HAP-1 (cell line): ENCODE data around the gene ADGB.

Experiments used
- DNase-seq, 2 experiments: peaks; one replicate each; pipeline ENCODE4 v3.0.0-alpha.2; 2016 to 2020; ENCODE audit warnings: low spot score in 2 of 2
- H3K27me3 ChIP-seq: fragments of 250-450 bp; sonication (Bioruptor Pico); 2 replicates; pipeline ENCODE4 v1.5.1; 2020; ENCODE audit warnings: low read depth, mild to moderate bottlenecking, moderate library complexity
- H3K36me3 ChIP-seq: fragments of 250-450 bp; sonication (Bioruptor Pico); replicated peaks from 2 replicates; pipeline ENCODE4 v1.5.1; 2020; ENCODE audit warnings: mild to moderate bottlenecking
- H3K4me1 ChIP-seq: fragments of 250-450 bp; sonication (Bioruptor Pico); 2 replicates; pipeline ENCODE4 v1.5.1; 2020; ENCODE audit warnings: mild to moderate bottlenecking
- H3K4me3 ChIP-seq: fragments of 250-450 bp; sonication (Bioruptor Pico); 2 replicates; pipeline ENCODE4 v1.5.1; 2020; ENCODE audit warnings: mild to moderate bottlenecking, moderate library complexity
- H3K9me3 ChIP-seq: fragments of 250-450 bp; sonication (Bioruptor Pico); 2 replicates; pipeline ENCODE4 v1.5.1; 2020; ENCODE audit warnings: mild to moderate bottlenecking, moderate library complexity
- in situ Hi-C: fragments of 300-500 bp; cut with MboI; formaldehyde crosslinking; loops from 3 replicates; pipeline ENCODE4 v1.14.3; 2020; ENCODE audit warnings: low sequenced_read_pairs, inconsistent platforms, mixed read lengths

The ADGB gene

GRCh38 chr6:146719387-146719786, 120.6 kb downstream of the ADGB start:
- H3K27me3 ChIP-seq = no peaks in the 10 kb centered on the region
- no peaks in the 10 kb centered on the region for H3K9me3 ChIP-seq
- H3K4me3 ChIP-seq = no peak overlapping the region
- no peaks in the 10 kb centered on the region for H3K4me1 ChIP-seq
- no peak for DNase-seq
- in situ Hi-C loops = no loop called here
- H3K36me3 ChIP-seq = no peaks in the 10 kb centered on the region

- H3K9me3 ChIP-seq = no peaks in the 10 kb centered on the region
- H3K4me3 ChIP-seq = no peak overlapping the region
- in situ Hi-C loops = no loop called here
- H3K36me3 ChIP-seq = no peaks in the 10 kb centered on the region
- no peaks in the 10 kb centered on the region for H3K4me1 ChIP-seq
- no peaks in the 10 kb centered on the region for H3K27me3 ChIP-seq
- no peak for DNase-seq
These were observed 140.9 kb downstream of the ADGB start for GRCh38 chr6:146739696-146740095.

GRCh38 chr6:146741609-146742008, 142.8 kb downstream of the ADGB start:
- no peaks in the 10 kb centered on the region for H3K4me1 ChIP-seq
- H3K4me3 ChIP-seq = no peak overlapping the region
- in situ Hi-C loops = no loop called here
- H3K27me3 ChIP-seq = no peaks in the 10 kb centered on the region
- H3K9me3 ChIP-seq = no peaks in the 10 kb centered on the region
- H3K36me3 ChIP-seq = no peaks in the 10 kb centered on the region
- DNase-seq = no peak

- Histone ChIP-seq H3K36me3 (no peaks in the 10 kb centered on the region), H3K27me3 (peaks cover 2% of the 10 kb centered on the region; the same call in 1 of the 2 replicates), H3K4me1 (no peaks in the 10 kb centered on the region), H3K4me3 (no peak overlapping the region), H3K9me3 (no peaks in the 10 kb centered on the region)
- in situ Hi-C loops = no loop called here
- DNase-seq = no peak
These were observed 154.5 kb downstream of the ADGB start for GRCh38 chr6:146753306-146753705.

GRCh38 chr6:146767632-146768031, 168.9 kb downstream of the ADGB start:
- Histone ChIP-seq H3K27me3 (peaks cover 10% of the 10 kb centered on the region), H3K36me3 (no peaks in the 10 kb centered on the region), H3K4me1 (no peaks in the 10 kb centered on the region), H3K4me3 (no peak overlapping the region), H3K9me3 (no peaks in the 10 kb centered on the region)
- in situ Hi-C loops = no loop called here
- no peak for DNase-seq

- Histone ChIP-seq H3K4me3 (no peak overlapping the region), H3K36me3 (no peaks in the 10 kb centered on the region), H3K4me1 (no peaks in the 10 kb centered on the region), H3K9me3 (no peaks in the 10 kb centered on the region), H3K27me3 (peaks cover 10% of the 10 kb centered on the region)
- in situ Hi-C loops = no loop called here
- DNase-seq = no peak
These were observed 169.9 kb downstream of the ADGB start for GRCh38 chr6:146768722-146769121.

- H3K27me3 ChIP-seq = peaks cover 10% of the 10 kb centered on the region
- in situ Hi-C loops = no loop called here
- no peaks in the 10 kb centered on the region for H3K9me3 ChIP-seq
- H3K4me1 ChIP-seq = no peaks in the 10 kb centered on the region
- no peaks in the 10 kb centered on the region for H3K36me3 ChIP-seq
- DNase-seq = no peak
- no peak overlapping the region for H3K4me3 ChIP-seq
These were observed 171.6 kb downstream of the ADGB start for GRCh38 chr6:146770275-146770964.

- no peaks in the 10 kb centered on the region for H3K36me3 ChIP-seq
- H3K4me1 ChIP-seq = no peaks in the 10 kb centered on the region
- H3K9me3 ChIP-seq = no peaks in the 10 kb centered on the region
- H3K27me3 ChIP-seq = peaks cover 10% of the 10 kb centered on the region
- DNase-seq = no peak
- no peak overlapping the region for H3K4me3 ChIP-seq
- in situ Hi-C loops = no loop called here
These were observed 172.4 kb downstream of the ADGB start for GRCh38 chr6:146770965-146771735.

- no peak for DNase-seq
- in situ Hi-C loops = no loop called here
- Histone ChIP-seq H3K4me1 (no peaks in the 10 kb centered on the region), H3K27me3 (peaks cover 3% of the 10 kb centered on the region), H3K36me3 (no peaks in the 10 kb centered on the region), H3K4me3 (no peak overlapping the region), H3K9me3 (no peaks in the 10 kb centered on the region)
These were observed 176.4 kb downstream of the ADGB start for GRCh38 chr6:146775220-146775619.

GRCh38 chr6:146781836-146782235, 183.1 kb downstream of the ADGB start:
- H3K4me1 ChIP-seq = no peaks in the 10 kb centered on the region
- H3K36me3 ChIP-seq = no peaks in the 10 kb centered on the region
- no peaks in the 10 kb centered on the region for H3K27me3 ChIP-seq
- in situ Hi-C loops = no loop called here
- no peak overlapping the region for H3K4me3 ChIP-seq
- H3K9me3 ChIP-seq = no peaks in the 10 kb centered on the region
- DNase-seq = no peak

- Histone ChIP-seq H3K27me3 (no peaks in the 10 kb centered on the region; the same call in 1 of the 2 replicates), H3K9me3 (no peaks in the 10 kb centered on the region), H3K4me1 (no peaks in the 10 kb centered on the region), H3K36me3 (no peaks in the 10 kb centered on the region), H3K4me3 (no peak overlapping the region)
- peak; percentile 50 to 59 for DNase-seq
- in situ Hi-C loops = no loop called here
These were observed 186.3 kb downstream of the ADGB start for GRCh38 chr6:146785001-146785585.

GRCh38 chr6:146787876-146788508, 189.2 kb downstream of the ADGB start:
- no peaks in the 10 kb centered on the region for H3K36me3 ChIP-seq
- in situ Hi-C loops = no loop called here

GRCh38 chr6:146790561-146791091, 191.9 kb downstream of the ADGB start:
- no peaks in the 10 kb centered on the region for H3K36me3 ChIP-seq

More at GRCh38 chr6:146787876-146788508, 189.2 kb downstream of the ADGB start:
- Histone ChIP-seq H3K4me1 (no peaks in the 10 kb centered on the region), H3K27me3 (peaks cover 5% of the 10 kb centered on the region; the same call in 1 of the 2 replicates), H3K9me3 (no peaks in the 10 kb centered on the region), H3K4me3 (no peak overlapping the region)
- DNase-seq = no peak

More at GRCh38 chr6:146790561-146791091, 191.9 kb downstream of the ADGB start:
- Histone ChIP-seq H3K4me1 (no peaks in the 10 kb centered on the region), H3K9me3 (no peaks in the 10 kb centered on the region), H3K4me3 (no peak overlapping the region), H3K27me3 (peaks cover 5% of the 10 kb centered on the region; the same call in 1 of the 2 replicates)
- in situ Hi-C loops = no loop called here
- no peak for DNase-seq
